Esophagus squamous epithelium (tissue), 5 donors: ENCODE measurements around the gene RRAGA. TPM values are rescaled to one million over a fixed set of nuclear protein-coding genes. Genes with fewer than 3 reads are reported as not detected.

ENCODE experiments used
- DNase-seq: peaks from one replicate; lab custom pipeline; 2025; lab: John Stamatoyannopoulos, UW
- H3K27ac ChIP-seq, 4 donors: fragments of 200-600 bp; sonication (generic); one replicate each; pipeline ENCODE4 v1.5.1; 2016 to 2019; ENCODE audit warnings: mild to moderate bottlenecking in 1 of 4
- H3K27me3 ChIP-seq, 4 donors: fragments of 200-600 bp; sonication (generic); 1 replicate in 3 of 4; 2 replicates in 1 of 4; pipeline versions ENCODE4 v1.5.1 to v1.6.0; 2017 to 2021; ENCODE audit warnings: antibody characterized with exemption in 1 of 4
- H3K36me3 ChIP-seq, 3 donors: fragments of 200-600 bp; sonication (generic); one replicate each; pipeline ENCODE4 v1.5.1; 2016 to 2019
- H3K4me1 ChIP-seq, 3 donors: fragments of 200-600 bp; sonication (generic); one replicate each; pipeline ENCODE4 v1.5.1; 2017 to 2019
- H3K4me3 ChIP-seq, 4 donors: fragments of 200-600 bp; sonication (generic); 1 replicate in 3 of 4; 2 replicates in 1 of 4; pipeline ENCODE4 v1.5.1; 2016 to 2019; ENCODE audit warnings: mild to moderate bottlenecking in 2 of 4, moderate library complexity in 1 of 4
- H3K9me3 ChIP-seq, 3 donors: fragments of 200-600 bp; sonication (generic); one replicate each; pipeline ENCODE4 v1.5.1; 2016 to 2019
- CTCF ChIP-seq, 6 experiments: fragments of 450-650 bp in 4 of 6; fragments of 200-600 bp in 2 of 6; sonication (generic) in 2 of 6; IDR thresholded peaks; one replicate each; pipeline ENCODE4 v1.5.1; 2016 to 2019; ENCODE audit warnings: antibody characterized with exemption in 6 of 6, mild to moderate bottlenecking in 4 of 6, moderate library complexity in 4 of 6
- POLR2A ChIP-seq, 4 donors: fragments of 450-650 bp; IDR thresholded peaks; one replicate each; pipeline ENCODE4 v1.6.1; 2017; ENCODE audit warnings: antibody characterized with exemption in 4 of 4, mild to moderate bottlenecking in 4 of 4, moderate library complexity in 3 of 4
- WGBS, 2 donors: methylation state at CpG; one replicate each; pipeline ENCODE4 v1.1.5; 2018; 5-methylcytosine and 5-hydroxymethylcytosine counted together
- intact Hi-C: fragments of 100-400 bp; cut with DNase I; formaldehyde crosslinking; loops from one replicate; pipeline ENCODE4 v1.15.0; 2022
- total RNA-seq, 4 donors: library from RNA; depleted of rRNA; stranded (reverse); fragments of >200 nt; gene quantifications; one replicate each; pipeline ENCODE4 v1.1.0, GENCODE V29; 2016
- donor health status: DM: yes; HTN: yes; CAD: no.

RRAGA gene
- total RNA-seq, 4 donors from 2014 or later: 41.1 to 46.0 (median 43.4) TPM

- intact Hi-C loops: no loop called here
- TF ChIP-seq POLR2A (IDR thresholded peaks at IDR 0.05): no peak
- TF ChIP-seq CTCF (IDR thresholded peaks at IDR 0.05): peak in 5 of 6 experiments; percentile 65 to 83 (median 79)
- no peak for DNase-seq
- Histone ChIP-seq H3K27ac (no peak overlapping the region), H3K4me1 (no peaks in the 10 kb centered on the region), H3K27me3 (peaks cover 0 to 4% (median 0%) of the 10 kb centered on the region in 4 donors), H3K4me3 (no peak overlapping the region), H3K9me3 (no peaks in the 10 kb centered on the region), H3K36me3 (no peaks in the 10 kb centered on the region)
- WGBS, 2 donors: 22 to 29% methylated on average over 8 of the region's 8 CpGs
Measured at GRCh38 chr9:19028835-19029451, 20.3 kb upstream of the RRAGA start.

GRCh38 chr9:19030899-19031298, 18.3 kb upstream of the RRAGA start:
- H3K4me3 ChIP-seq: no peak overlapping the region
- no peak for TF ChIP-seq CTCF (IDR thresholded peaks at IDR 0.05)
- no peak for TF ChIP-seq POLR2A (IDR thresholded peaks at IDR 0.05)
- 91 to 92% methylated on average over 1 of the region's 1 CpG for WGBS, 2 donors
- no peak overlapping the region for H3K27ac ChIP-seq
- no peak for DNase-seq
- no peaks in the 10 kb centered on the region for H3K4me1 ChIP-seq
- intact Hi-C loops: no loop called here
- peaks cover 0 to 4% (median 0%) of the 10 kb centered on the region in 4 donors for H3K27me3 ChIP-seq
- no peaks in the 10 kb centered on the region for H3K9me3 ChIP-seq
- H3K36me3 ChIP-seq: no peaks in the 10 kb centered on the region

- intact Hi-C loops: no loop called here
- Histone ChIP-seq H3K36me3 (no peaks in the 10 kb centered on the region), H3K27me3 (peaks cover 0 to 4% (median 0%) of the 10 kb centered on the region in 4 donors), H3K4me1 (no peaks in the 10 kb centered on the region), H3K27ac (no peak overlapping the region), H3K9me3 (no peaks in the 10 kb centered on the region), H3K4me3 (no peak overlapping the region)
- no peak for DNase-seq
- no peak for TF ChIP-seq CTCF (IDR thresholded peaks at IDR 0.05)
- TF ChIP-seq POLR2A (IDR thresholded peaks at IDR 0.05): no peak
- 51 to 61% methylated on average over 5 to 14 of the region's 14 CpGs for WGBS, 2 donors
Measured at GRCh38 chr9:19032406-19032805, 16.8 kb upstream of the RRAGA start.

- Histone ChIP-seq H3K4me1 (no peaks in the 10 kb centered on the region), H3K27me3 (peaks cover 0 to 4% (median 0%) of the 10 kb centered on the region in 4 donors), H3K4me3 (no peak within 1 kb of the TSS), H3K9me3 (no peaks in the 10 kb centered on the region), H3K36me3 (no peaks in the 10 kb centered on the region), H3K27ac (no peak within 1 kb of the TSS)
- TF ChIP-seq CTCF (IDR thresholded peaks at IDR 0.05): no peak
- TF ChIP-seq POLR2A (IDR thresholded peaks at IDR 0.05): no peak
- intact Hi-C loops: no loop called here
- WGBS, 2 donors: 82% methylated on average over 4 of the region's 20 CpGs; no CpG with 5 or more reads in 1 of the 2 donors
- DNase-seq: no peak
Measured at GRCh38 chr9:19033015-19033414, 16.2 kb upstream of the RRAGA start, which contains the start of gene SAXO1. TSS of gene SAXO1 (minus strand) at chr9:19033209. CDS start at chr9:19032908, 301 bp downstream.

- Histone ChIP-seq H3K27me3 (no peaks in the 10 kb centered on the region), H3K36me3 (no peaks in the 10 kb centered on the region), H3K27ac (no peak overlapping the region), H3K9me3 (no peaks in the 10 kb centered on the region), H3K4me3 (no peak overlapping the region), H3K4me1 (no peaks in the 10 kb centered on the region)
- intact Hi-C loops: no loop called here
- no peak for TF ChIP-seq POLR2A (IDR thresholded peaks at IDR 0.05)
- no peak for TF ChIP-seq CTCF (IDR thresholded peaks at IDR 0.05)
- 92 to 100% methylated on average over 1 to 5 of the region's 5 CpGs for WGBS, 2 donors
- DNase-seq: no peak
Measured at GRCh38 chr9:19036611-19037010, 12.6 kb upstream of the RRAGA start.
